ENCODE results near the gene ENPP4. TPM values are rescaled to one million over a fixed set of nuclear protein-coding genes. Genes with fewer than 3 reads are reported as not detected.
"Not testable (repeated sequence)": the region's sequence is repeated elsewhere in the genome, so short reads cannot be mapped to it uniquely, and the experiment has no call there.

The ENPP4 gene
- total RNA-seq, 1 donor from 2014 or later: 5.1 TPM

DNA sequence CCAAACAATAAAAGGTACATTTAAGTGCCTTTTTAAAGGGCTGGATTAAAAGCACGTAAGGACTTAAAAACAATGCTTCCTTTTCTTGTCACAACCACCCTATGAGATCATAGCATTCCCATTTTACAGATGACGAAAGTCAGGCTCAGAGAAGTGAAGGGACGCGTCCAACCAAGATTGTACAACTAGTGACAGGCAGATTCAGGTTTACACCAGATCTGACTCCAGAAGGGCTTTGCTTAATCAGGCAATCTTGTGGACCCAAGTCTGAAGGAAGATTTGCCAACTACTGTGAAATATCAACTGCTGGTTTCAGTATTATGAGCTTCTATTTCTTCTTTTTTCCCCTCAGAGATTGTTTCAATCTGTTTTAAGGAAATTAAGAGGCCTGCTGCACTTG is 877 bp downstream of the ENPP4 start:
- peak; percentile 1 for DNase-seq (ENCODE audit: low spot score)

- not testable (repeated sequence) for DNase-seq (ENCODE audit: low spot score)
Observed at GRCh38 chr6:46131291-46131690, 1.5 kb downstream of the ENPP4 start.

GRCh38 chr6:46134216-46134615 is 4.4 kb downstream of the ENPP4 start:
- DNase-seq (ENCODE audit: low spot score): no peak

- DNase-seq (ENCODE audit: low spot score): no peak
Observed at GRCh38 chr6:46135176-46135575, 5.4 kb downstream of the ENPP4 start.

- DNase-seq (ENCODE audit: low spot score): no peak
Observed at GRCh38 chr6:46136831-46137230, 7.0 kb downstream of the ENPP4 start.

GRCh38 chr6:46137387-46137786 is 7.6 kb downstream of the ENPP4 start:
- no peak for DNase-seq (ENCODE audit: low spot score)

DNA sequence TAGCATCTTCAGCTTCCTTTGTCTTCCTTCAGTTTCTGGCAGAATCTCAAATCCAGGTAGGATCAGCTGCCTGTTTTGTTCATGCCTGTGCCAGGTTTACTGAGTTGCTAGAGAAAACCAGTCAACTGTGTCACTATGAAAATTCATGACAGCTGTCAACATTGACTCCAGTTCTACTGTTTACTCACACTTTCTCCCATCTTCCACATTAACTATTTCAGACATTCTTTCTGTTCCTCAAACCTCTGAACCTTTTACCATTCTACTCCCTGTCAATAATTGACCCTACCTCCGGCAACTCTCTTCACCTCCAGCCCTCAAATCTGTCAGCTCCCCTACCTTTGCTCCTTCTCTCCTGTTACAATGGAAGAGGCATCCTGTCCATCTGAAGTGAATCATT is 8.5 kb downstream of the ENPP4 start:
- DNase-seq (ENCODE audit: low spot score): no peak

GRCh38 chr6:46144270-46144669 is 14.5 kb downstream of the ENPP4 start:
- DNase-seq (ENCODE audit: low spot score): no peak

DNA sequence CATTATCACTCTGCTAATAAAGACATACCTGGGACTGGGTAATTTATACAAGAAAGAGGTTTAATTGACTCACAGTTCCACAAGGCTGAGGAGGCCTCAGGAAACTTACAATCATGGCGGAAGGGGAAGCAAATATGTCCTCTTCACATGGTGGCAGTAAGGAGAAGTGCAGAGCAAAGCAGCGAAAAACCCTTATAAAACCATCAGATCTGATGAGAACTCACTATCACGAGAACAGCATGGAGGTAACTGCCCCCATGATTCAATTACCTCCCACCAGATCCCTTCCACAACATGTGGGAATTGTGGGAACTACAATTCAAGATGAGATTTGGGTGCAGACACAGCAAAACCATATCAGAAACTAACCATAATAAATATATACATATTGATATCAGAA is 19.3 kb downstream of the ENPP4 start:
- DNase-seq (ENCODE audit: low spot score): not testable (repeated sequence)

DNA sequence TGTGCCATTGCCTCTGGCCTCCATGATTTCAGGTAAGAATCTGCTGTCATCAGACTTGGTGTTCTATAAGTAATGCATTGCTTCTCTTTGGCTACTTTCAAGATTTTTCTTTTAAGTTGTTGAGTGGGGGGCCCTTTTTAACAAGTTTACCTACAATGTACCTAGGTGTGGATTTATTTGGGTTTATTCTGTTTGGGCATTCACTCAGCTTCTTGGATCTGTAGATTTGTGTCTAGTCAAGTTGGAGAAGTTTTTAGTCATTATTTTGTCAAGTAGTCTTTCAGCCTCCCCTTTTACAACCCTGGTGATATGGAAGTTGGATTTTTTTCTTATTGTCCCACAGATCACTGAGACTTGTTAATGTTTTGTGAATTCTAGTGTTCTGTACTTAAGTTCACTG is 26.9 kb downstream of the ENPP4 start:
- DNase-seq (ENCODE audit: low spot score): no peak

DNA sequence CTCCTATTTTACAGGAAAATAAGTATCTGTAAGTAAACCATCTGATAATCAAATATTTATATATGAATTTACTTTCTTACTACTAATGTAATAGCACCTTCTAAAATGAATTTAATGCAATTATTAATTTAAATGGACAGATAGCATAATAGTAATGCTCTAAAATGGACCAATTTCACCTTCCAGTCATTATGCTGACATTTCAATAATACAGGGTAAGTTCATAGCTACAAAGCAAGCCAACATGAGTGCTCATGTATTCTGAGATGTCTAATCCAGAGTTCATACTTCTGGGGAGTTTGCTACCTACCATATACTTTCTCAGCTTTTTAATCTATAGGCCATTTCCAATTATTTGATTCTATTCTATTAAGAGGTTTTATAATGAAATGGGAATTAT is 29.4 kb downstream of the ENPP4 start:
- DNase-seq (ENCODE audit: low spot score): no peak

- no peak for DNase-seq (ENCODE audit: low spot score)
Observed at GRCh38 chr6:46160102-46160501, 30.3 kb downstream of the ENPP4 start.

DNA sequence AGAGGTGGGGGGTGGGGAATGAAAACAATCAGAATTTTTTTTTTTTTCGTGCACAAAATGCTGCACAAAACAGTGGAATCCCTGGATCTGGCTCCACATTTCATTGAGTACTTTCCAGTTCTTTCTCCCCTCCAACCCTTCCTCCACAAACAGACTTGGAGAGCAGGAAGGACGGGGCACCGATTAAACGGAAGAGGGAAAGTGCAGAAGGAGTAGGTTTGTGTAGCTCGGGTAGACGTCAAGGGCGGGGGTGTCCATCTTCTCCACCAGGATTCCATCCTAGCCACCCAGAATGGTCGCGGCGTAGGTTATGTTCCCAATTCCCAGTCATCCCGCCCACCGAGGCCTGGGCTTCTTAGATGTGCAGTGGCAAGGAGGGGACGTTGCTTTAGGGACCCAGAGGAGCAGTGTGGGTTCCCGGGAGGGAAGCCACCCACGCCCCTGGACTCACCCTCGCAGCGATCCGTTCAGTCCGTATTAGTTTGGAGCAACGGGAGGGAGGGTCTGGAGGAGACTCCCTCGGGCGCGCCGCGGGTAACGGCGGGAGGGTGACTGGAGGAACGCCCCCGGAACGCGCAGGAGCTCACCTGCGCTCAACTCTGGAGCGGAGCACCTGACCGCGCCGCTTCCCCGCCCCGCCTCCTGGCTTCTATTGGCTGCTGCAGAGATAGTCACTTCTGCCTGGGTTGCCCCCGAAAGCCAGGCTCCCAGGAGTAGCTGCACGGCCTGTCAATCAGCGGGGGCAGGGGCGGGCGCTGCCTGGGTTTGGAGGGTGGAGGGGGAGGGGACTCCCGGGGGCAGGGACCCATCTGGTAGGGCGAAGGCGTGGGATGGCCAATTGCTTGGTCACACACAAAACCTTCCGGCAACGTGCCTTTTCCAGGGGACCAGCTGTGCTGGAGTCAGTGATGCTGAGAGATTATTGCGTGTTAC is 40.8 kb downstream of the ENPP4 start, which contains the start of gene ENPP5:
TSS of gene ENPP5 (minus strand) at position 624 of the 933 bp plus-strand sequence. CDS start 2,718 bp downstream, outside the sequence.
- peak; percentile 66 for DNase-seq (ENCODE audit: low spot score)

- no peak for DNase-seq (ENCODE audit: low spot score)
Observed at GRCh38 chr6:46172176-46172575, 42.4 kb downstream of the ENPP4 start.

GRCh38 chr6:46174904-46175303 is 45.1 kb downstream of the ENPP4 start:
- no peak for DNase-seq (ENCODE audit: low spot score)

GRCh38 chr6:46175446-46175845 is 45.7 kb downstream of the ENPP4 start:
- DNase-seq (ENCODE audit: low spot score): no peak

GRCh38 chr6:46175976-46176375 is 46.2 kb downstream of the ENPP4 start:
- DNase-seq (ENCODE audit: low spot score): no peak

DNA sequence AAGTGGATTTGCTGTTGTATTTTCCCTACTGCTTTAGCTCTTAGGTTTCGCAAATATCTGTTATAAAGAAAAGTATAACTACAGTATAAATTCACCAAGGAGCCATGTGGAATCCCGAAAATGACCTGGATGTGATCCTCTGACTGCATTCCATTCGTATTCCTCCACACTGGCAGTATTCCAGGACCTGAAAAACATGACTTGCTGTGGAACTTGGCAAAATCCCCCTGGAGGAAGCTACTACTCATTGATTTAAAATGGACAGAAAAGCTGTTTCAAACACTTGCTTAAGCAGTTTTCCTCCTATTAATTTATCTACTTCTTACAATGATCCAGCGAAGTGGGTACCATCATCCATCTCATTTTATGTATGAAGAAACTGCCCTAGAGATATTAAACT is 54.3 kb downstream of the ENPP4 start:
- peak; percentile 72 for DNase-seq (ENCODE audit: low spot score)

DNA sequence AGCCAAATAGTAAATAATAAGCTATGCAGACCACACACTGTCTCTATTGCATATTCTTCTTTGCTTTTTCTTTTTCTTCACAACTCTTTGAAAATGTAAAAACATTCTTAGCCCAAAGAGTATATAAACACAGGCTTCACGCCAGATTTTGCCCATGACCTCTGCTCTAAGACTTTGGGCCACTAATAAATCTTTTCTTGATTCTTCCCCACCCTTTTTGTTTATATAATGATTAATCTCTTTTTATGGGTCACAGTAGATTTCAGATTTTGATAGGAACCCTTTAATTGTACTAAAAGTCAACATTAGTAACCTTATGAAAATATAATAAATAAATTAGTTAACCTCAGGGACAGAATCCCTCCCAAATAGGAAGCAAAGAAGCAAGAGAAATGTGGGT is 56.8 kb downstream of the ENPP4 start:
- DNase-seq (ENCODE audit: low spot score): no peak

DNA sequence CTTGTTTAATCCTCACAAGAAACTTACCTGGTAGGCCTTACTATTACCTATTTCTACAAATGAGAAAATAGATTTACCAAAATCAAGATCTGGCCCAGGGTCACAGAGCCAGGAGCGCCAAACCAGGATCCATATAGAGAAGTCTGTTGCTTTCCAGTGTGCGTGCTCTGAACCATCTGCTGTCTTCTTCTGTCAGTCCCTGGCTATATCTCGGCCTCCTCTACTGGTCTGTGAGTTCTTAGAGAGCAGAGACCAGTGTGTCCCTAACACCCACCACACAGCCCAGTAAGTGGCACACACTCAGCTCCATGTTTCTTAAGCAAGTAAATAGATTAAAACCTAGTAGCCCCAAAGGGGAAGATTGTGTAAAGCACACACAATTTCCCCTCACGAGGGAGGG is 59.9 kb downstream of the ENPP4 start:
- no peak for DNase-seq (ENCODE audit: low spot score)

DNA sequence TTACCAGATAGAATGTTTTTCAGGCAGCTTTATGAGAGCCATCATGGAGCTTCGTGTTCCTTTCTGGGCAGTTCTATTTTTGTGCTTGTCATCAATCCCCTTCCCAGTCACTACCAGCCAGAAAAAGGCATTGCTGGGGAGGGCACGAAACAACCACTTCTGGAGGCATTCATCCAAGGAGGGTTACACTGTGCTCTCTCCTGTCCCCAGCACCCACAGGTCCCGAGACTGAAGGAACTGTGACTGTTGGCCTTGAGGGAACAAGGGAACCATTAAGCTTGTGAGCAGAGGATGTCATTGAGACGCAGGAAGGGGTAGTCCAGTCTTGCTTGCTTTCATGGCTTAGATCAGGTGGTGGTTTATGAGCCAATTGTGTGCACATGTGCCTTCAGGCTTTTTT is 61.1 kb downstream of the ENPP4 start:
- no peak for DNase-seq (ENCODE audit: low spot score)

DNA sequence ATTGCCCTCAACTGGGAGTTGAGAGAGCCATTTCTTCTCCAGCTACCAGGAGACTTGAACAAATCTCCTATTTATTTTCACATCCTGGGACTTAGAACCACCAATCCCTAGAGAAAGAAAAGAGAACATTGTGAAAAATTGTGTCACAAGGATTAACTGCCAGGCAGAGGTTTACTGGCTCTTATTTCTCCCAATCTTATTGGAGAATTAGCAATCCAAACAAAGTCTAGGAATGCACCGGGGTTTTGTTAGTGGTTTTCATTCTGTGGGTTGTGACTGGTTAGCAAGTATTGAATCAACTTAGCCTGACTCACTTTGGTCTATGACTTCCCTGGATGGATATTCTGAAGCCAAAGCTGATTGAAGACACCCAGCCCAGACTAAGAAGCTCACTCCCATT is 62.2 kb downstream of the ENPP4 start:
- DNase-seq (ENCODE audit: low spot score): no peak
